ENCODE results near the gene EDAR.

The EDAR gene

DNA sequence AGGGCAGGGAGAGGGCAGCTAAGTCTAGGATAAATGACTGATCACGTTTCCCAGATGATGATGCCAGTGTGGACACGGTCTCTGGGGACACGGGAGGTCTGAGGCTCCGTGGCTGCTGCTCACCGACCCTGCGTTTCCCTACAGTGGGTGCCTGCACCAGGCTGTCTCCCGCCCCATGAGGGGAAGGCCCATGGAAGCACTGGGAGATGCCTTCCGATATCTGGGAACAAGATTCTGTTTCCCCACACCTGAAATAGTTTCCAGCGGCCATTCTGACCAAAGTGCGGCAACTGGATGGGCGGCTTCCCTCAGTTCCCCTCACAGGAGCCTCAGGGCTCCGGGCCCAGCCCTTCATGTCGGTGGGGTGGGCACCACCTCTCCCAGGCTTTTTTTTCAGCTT, 83.1 kb downstream of the EDAR start:
- DNase-seq: no peak

DNA sequence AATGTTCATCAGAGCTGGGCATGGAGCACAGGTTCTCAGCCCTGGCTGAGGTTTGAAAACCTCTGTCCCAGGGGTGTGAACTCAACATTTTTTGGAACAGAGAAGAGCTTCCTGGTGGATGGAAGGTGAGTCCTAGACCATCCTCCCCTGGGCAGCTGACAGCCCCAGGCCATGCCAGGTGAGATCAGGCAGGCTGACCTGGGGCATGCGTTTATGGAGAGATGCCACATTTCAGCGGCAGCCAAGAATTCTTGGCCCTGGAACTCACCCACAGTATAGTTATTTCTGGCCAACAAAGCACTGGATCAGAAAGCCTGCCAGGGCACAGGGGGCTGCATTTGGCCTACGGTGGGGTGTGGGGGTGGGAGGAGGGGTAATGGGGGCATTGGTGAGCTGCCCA, 83.8 kb downstream of the EDAR start:
- no peak for DNase-seq

- no peak for DNase-seq
Observed at GRCh38 chr2:108904680-108905079, 84.3 kb downstream of the EDAR start.

- DNase-seq: no peak
Observed at GRCh38 chr2:108898315-108899082, 90.5 kb downstream of the EDAR start.

GRCh38 chr2:108896741-108897140, 92.3 kb downstream of the EDAR start:
- no peak for DNase-seq

DNA sequence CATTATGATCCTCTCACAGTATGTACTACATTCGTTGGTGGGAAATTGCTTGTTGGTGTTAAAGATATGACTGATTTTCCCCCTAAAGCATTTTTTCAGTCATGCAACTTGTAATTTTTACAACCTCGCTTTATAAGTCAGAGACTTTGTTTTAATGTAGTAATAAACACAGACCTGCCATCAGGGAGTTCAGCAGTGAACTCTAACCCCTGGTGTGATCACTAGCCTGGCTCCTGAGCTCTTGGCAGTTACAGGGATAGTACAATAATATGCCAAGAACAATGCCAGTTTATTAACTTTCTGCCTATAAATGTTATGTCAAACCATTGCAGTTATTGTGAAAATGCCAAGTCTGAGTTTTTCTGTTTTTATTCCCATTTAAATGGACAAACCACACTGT, 93.8 kb downstream of the EDAR start:
- DNase-seq: no peak

GRCh38 chr2:108894766-108895165, 94.3 kb downstream of the EDAR start:
- no peak for DNase-seq

DNA sequence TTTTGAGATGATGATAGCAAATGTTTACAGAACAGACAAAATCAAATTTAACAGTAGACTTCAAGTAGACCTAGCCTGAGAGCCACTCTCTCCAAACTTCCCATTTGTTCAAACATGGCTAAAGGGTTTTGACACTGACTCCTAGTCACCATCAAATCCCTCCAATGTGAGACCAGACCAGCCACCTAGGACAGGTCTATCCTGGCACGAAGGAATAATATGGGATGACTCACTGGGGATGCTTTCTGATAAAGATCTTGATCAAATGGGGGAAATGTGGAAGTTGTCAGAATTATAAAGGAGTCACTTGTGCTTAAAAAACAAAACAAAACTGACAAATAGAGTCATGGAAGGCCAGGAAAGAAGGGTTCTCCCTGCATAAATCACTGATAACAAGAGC, 95.7 kb downstream of the EDAR start:
- DNase-seq: no peak

- DNase-seq: no peak
Observed at GRCh38 chr2:108889907-108890306, 99.1 kb downstream of the EDAR start.

GRCh38 chr2:108884619-108885018, 104.4 kb downstream of the EDAR start:
- peak; percentile 44 for DNase-seq

- no peak for DNase-seq
Observed at GRCh38 chr2:108878276-108878675, 110.7 kb downstream of the EDAR start.

DNA sequence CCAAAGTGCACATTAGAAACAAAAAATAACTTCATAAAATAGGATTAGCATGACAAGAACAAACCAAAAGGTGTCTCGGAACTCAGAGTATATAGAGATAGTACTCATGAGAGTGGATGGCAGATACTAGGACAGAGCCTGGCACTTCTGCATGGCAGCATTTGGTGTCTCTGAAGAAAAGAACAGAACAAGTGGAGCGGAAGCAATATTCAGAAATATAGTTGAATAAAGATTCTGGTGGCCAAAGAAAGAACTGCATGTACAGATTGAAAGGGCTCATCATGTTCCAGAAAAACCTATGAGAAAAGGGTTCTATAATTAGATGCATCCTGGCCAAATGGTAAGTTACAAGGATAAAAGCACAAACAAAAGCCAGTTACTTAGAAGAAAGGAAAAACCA, 111.5 kb downstream of the EDAR start:
- no peak for DNase-seq

DNA sequence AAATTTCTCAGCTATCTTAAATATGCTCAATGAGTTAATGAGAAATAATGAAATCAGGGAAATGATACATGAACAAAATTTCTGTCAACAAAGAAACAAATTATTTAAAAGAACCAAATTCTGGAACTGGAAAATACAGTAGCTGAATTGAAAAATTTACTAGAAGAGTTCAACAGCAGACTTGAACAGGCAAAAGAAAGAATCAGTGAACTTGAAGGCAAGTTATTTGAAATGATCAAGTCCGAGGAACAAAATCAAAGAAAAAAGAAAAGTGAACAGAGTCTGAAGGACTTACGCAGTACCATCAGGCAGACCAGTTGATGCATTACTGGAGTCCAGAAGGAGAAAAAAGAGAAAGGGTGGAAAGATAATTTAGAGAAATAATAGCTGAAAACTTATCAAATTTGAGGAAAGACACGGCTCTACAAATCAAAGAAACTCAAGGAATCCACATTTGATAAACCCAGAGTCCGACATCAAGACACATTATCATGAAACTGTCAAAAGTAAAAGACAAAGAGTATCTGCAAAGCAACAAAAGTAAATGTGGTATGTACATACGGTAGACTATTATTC, 118.9 kb downstream of the EDAR start:
- DNase-seq: no peak

DNA sequence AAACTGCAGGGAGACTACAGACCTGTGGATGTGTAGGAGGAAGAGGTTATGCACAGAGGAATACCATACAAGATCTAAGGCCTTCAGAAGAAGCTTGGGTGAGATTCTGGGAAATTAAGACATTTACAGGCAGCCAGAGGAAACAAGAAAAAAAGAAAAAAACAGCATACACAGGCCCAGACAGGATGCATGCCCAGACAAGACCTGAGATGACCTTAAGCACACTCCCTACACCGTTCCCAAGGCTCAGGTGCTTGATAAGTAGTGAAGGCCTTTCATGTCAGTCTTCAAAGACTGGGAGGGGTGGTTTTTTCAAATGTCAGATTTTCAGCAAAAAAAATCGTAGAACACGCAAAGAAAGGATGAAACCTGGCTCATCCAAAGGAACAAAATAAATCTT, 119.5 kb downstream of the EDAR start:
- DNase-seq: no peak

GRCh38 chr2:108868911-108869310, 120.1 kb downstream of the EDAR start:
- no peak for DNase-seq

GRCh38 chr2:108866041-108866440, 123.0 kb downstream of the EDAR start:
- DNase-seq: no peak

- DNase-seq: no peak
Observed at GRCh38 chr2:108858894-108859293, 130.1 kb downstream of the EDAR start.

GRCh38 chr2:108855194-108855593, 133.8 kb downstream of the EDAR start:
- DNase-seq: peak; percentile 9

GRCh38 chr2:108854484-108854883, 134.5 kb downstream of the EDAR start:
- no peak for DNase-seq

- no peak for DNase-seq
Observed at GRCh38 chr2:108853421-108853820, 135.6 kb downstream of the EDAR start.

- no peak for DNase-seq
Observed at GRCh38 chr2:108852375-108852774, 136.6 kb downstream of the EDAR start.

GRCh38 chr2:108847000-108847399, 142.0 kb downstream of the EDAR start:
- DNase-seq: no peak

GRCh38 chr2:108845923-108846322, 143.1 kb downstream of the EDAR start:
- DNase-seq: no peak
